ENCODE measurements around the gene LARGE1. TPM values are rescaled to one million over a fixed set of nuclear protein-coding genes. Genes with fewer than 3 reads are reported as not detected.

The LARGE1 gene
- total and polyA plus RNA-seq, 2 of the 8 experiments (the other 6 are each of a cell fraction or from before 2014, with no cell fraction given): 43.7 to 83.0 TPM

DNA sequence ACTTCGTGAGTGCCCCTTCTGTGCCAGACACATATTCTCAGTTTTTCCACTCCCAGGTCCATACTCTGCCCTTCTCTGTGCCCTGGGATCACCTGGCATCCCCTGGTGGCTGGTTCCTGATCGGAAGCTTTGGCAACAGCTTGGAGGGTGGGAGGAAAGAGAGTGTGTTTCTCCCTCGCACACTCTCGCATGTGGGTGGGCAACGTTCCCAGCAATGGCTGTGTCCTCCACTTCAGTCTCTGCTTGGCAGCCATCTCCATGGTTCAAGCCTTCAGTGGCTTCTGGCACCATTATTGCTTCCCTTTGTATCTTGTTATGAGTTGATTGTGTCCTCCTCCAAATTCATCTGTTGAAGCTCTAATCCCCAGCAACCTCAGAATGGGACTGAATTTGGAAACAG lies 519.4 kb downstream of the LARGE1 start:
- H3K36me3 ChIP-seq (ENCODE audit: control insufficient read depth in 2 of 4, insufficient read depth in 4 of 4, low read length in 3 of 4): no peaks in the 10 kb centered on the region
- 0 out of 2 replicates have a peak, but pooled peaks cover 2% of the 10 kb centered on the region for H3K79me1 ChIP-seq (ENCODE audit: low read depth, low read length)
- no peak overlapping the region for H2BK120ac ChIP-seq (replicated peaks; ENCODE audit: low read depth, low read length)
- no peaks in the 10 kb centered on the region for H4K20me1 ChIP-seq (replicated peaks in 1 of 2; ENCODE audit: control insufficient read depth in 1 of 2, insufficient read depth in 2 of 2, low read length in 2 of 2)
- no peak overlapping the region for H4K91ac ChIP-seq (replicated peaks; ENCODE audit: insufficient read length, low read length)
- H3K4me2 ChIP-seq (ENCODE audit: insufficient read depth in 1 of 2, low read depth in 2 of 2, low read length in 2 of 2): no peak overlapping the region
- ChIA-PET POLR2A (ENCODE audit: partially characterized antibody) (interaction anchor here (0.9 kb wide), 1 partner anchor 8 kb away, joined by 3 read pairs; no protein-coding TSS in a partner anchor), CTCF (ENCODE audit: partially characterized antibody) (interaction anchor here (1.0 to 2.1 kb wide), 2 partner anchors 11 to 21 kb away, joined by 3 to 5 read pairs; no protein-coding TSS in a partner anchor)
- H3K18ac ChIP-seq (ENCODE audit: extremely low read depth, low read length): no peak overlapping the region
- no peak overlapping the region for H2BK5ac ChIP-seq (ENCODE audit: low read depth, low read length)
- no peak for TF ChIP-seq TCF12 (IDR thresholded peaks at IDR 0.05; ENCODE audit: low read depth, low read length)
- TF ChIP-seq NRF1 (IDR thresholded peaks at IDR 0.05; ENCODE audit: low read depth, low read length): no peak
- TF ChIP-seq EGR1 (IDR thresholded peaks at IDR 0.05; ENCODE audit: borderline replicate concordance, low read depth, low read length): no peak
- TF ChIP-seq EP300 (IDR thresholded peaks at IDR 0.05; ENCODE audit: borderline replicate concordance in 1 of 2, low read depth in 2 of 2, low read length in 2 of 2): no peak
- TF ChIP-seq GABPA (IDR thresholded peaks at IDR 0.05; ENCODE audit: borderline replicate concordance, insufficient read depth, low read length): no peak
- TF ChIP-seq, protein P1, sequence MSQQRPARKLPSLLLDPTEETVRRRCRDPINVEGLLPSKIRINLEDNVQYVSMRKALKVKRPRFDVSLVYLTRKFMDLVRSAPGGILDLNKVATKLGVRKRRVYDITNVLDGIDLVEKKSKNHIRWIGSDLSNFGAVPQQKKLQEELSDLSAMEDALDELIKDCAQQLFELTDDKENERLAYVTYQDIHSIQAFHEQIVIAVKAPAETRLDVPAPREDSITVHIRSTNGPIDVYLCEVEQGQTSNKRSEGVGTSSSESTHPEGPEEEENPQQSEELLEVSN (IDR thresholded peaks at IDR 0.05): no peak
- no peak for TF ChIP-seq SIX5 (IDR thresholded peaks at IDR 0.05; ENCODE audit: low read depth, low read length)
- no peak for TF ChIP-seq POLR2A (IDR thresholded peaks at IDR 0.05; ENCODE audit: control extremely low read depth in 1 of 2, low read depth in 2 of 2, low read length in 2 of 2)
- H3K4me1 ChIP-seq (replicated peaks in 1 of 4; ENCODE audit: control insufficient read depth in 3 of 4, insufficient read depth in 4 of 4, low read length in 3 of 4): no peaks in the 10 kb centered on the region
- no peak overlapping the region for H3K14ac ChIP-seq (ENCODE audit: insufficient read length)
- H3K56ac ChIP-seq (replicated peaks; ENCODE audit: insufficient read length, low read depth, low read length): no peak overlapping the region
- no peaks in the 10 kb centered on the region for H3K27me3 ChIP-seq (replicated peaks in 1 of 4; ENCODE audit: control insufficient read depth in 3 of 4, extremely low read depth in 1 of 4, insufficient read depth in 3 of 4, low read length in 3 of 4)
- H2BK12ac ChIP-seq (ENCODE audit: low read depth, low read length): no peak overlapping the region
- H3K9me3 ChIP-seq (ENCODE audit: insufficient read depth in 2 of 2, low read depth in 1 of 2, low read length in 1 of 2): no peaks in the 10 kb centered on the region
- no peak overlapping the region for H2BK20ac ChIP-seq (ENCODE audit: low read length)
- no peak overlapping the region for H3K9ac ChIP-seq (replicated peaks in 1 of 4; ENCODE audit: extremely low read depth in 1 of 4, low read depth in 3 of 4, low read length in 3 of 4)
- no peaks in the 10 kb centered on the region for H3K79me2 ChIP-seq (ENCODE audit: control insufficient read depth in 1 of 2, insufficient read depth in 2 of 2, low read length in 2 of 2)
- H3K23me2 ChIP-seq (ENCODE audit: low read depth, low read length): no peaks in the 10 kb centered on the region
- WGBS, 2 experiments (ENCODE audit: extremely low coverage in 1 of 2, insufficient coverage in 1 of 2, insufficient read length in 1 of 2, insufficient replicate concordance in 2 of 2, low coverage in 1 of 2, low lambda C conversion rate in 2 of 2, missing lambda C conversion rate in 1 of 2): 91% methylated on average over 5 of the region's 5 CpGs; no CpG with 5 or more reads in 1 of the 2 experiments
- H2BK15ac ChIP-seq (ENCODE audit: low read length): no peak overlapping the region
- DNase-seq (ENCODE audit: low read depth in 1 of 2, low spot score in 2 of 2) (no peak), FAIRE-seq (no peak)
- H4K5ac ChIP-seq (ENCODE audit: insufficient read length, low read depth, low read length): no peak overlapping the region
- no peak overlapping the region for H2AK5ac ChIP-seq (ENCODE audit: low read depth, low read length)
- H2AFZ ChIP-seq (ENCODE audit: low read length): no peak overlapping the region
- no peak overlapping the region for H3K27ac ChIP-seq (ENCODE audit: low read depth, low read length)
- H3K23ac ChIP-seq (ENCODE audit: insufficient read length): no peak overlapping the region
- H4K8ac ChIP-seq (ENCODE audit: extremely low read depth, insufficient read depth, low read length): no peak overlapping the region
- no peak overlapping the region for H3K4me3 ChIP-seq (ENCODE audit: extremely low read depth in 1 of 4, insufficient read depth in 2 of 4, low read depth in 3 of 4, low read length in 4 of 4)
- no peak overlapping the region for H3K4ac ChIP-seq (replicated peaks; ENCODE audit: insufficient read length, low read depth, low read length)
